ENCODE results near the gene SLITRK1.

The SLITRK1 gene

DNA sequence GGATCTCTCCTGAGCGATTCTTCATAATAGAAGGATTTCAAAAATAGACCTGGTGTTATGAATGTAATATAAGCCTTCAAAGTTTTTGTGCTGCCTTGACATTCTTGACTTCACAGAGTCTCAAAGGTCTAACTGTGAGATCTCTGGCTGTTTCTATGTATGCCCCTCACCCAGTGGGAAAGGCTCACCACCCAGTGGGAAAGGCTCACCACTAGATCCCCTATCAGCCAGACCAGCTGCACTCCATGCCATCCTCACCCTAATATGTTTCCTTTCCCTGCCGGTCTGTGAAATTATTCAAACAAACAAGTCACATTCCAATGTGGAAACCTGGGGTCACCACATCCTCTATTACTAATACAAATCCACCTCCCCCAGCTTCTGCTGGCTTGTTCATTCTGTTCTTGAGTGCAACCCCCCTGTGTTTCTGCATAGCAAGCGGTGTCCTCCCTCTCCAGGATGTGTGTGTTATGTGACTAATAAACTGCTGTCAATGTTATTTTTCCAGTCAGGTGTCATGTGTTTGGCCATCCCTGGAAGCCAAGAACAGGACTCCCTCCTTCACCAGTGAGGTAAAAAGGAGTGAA lies 13.8 kb upstream of the SLITRK1 start:
- TF ChIP-seq, protein P1, sequence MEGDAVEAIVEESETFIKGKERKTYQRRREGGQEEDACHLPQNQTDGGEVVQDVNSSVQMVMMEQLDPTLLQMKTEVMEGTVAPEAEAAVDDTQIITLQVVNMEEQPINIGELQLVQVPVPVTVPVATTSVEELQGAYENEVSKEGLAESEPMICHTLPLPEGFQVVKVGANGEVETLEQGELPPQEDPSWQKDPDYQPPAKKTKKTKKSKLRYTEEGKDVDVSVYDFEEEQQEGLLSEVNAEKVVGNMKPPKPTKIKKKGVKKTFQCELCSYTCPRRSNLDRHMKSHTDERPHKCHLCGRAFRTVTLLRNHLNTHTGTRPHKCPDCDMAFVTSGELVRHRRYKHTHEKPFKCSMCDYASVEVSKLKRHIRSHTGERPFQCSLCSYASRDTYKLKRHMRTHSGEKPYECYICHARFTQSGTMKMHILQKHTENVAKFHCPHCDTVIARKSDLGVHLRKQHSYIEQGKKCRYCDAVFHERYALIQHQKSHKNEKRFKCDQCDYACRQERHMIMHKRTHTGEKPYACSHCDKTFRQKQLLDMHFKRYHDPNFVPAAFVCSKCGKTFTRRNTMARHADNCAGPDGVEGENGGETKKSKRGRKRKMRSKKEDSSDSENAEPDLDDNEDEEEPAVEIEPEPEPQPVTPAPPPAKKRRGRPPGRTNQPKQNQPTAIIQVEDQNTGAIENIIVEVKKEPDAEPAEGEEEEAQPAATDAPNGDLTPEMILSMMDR (IDR thresholded peaks at IDR 0.05) = no peak

DNA sequence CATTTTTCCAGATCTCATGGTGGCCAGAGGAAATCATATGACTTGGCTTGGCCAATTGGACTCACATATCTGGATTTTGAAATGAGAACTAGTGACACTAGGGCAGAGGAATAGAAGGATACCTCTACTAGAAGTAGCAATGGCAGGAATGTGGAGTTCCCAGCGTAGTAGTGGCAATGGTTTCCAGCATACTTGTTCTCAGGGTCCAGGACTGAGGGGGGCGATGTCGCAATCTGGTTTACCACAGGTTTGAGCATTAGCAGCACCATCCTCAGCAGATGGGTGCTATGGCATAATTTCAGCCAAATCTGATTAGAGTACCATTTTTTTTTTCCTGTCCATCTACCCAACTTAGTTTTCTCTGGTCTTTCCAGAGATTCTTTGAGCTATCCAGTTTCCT lies 8.1 kb upstream of the SLITRK1 start:
- TF ChIP-seq, protein P1 (IDR thresholded peaks at IDR 0.05) = no peak

DNA sequence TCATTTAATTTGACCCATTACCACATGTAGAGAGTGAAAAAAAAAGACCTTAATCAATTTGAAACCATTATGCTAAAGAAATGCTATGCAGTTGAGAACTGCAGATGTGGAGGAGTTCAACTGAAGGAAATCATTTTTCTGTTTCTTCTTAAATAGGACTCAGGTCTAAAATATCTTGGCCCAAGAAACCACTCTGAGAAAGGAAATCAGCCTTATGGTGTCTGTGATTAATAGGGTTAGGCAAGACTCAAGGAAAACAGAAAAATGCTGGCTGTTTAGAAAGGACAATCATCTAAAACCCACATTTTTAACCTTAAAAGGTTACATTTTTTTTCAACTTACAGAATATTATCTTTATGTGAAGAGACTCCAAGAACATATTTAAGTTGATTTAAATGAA lies 1.9 kb upstream of the SLITRK1 start:
- TF ChIP-seq, protein P1 (IDR thresholded peaks at IDR 0.05) = no peak

DNA sequence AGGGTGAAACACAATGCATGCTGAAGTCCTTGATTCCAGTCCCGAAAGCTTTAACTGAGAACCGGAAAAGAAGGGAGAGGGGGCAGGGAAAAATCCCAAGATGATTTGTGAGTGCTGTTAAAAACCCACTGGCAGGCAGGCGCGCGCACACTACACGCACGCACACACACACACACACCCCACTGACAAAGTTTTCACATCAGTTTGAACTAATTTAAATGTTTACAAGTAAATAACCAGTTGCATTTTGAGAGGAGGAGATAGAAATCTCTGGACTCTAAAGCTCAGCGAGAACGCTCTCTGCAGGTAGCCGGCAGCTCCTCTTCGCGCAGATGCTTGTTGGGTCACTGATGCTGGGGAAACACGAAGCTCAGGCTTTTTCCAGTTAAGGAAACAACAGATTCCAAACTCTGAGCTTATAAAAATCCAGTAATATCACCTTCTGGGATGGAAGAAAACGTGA lies 818 bp upstream of the SLITRK1 start:
- TF ChIP-seq, protein P1 (IDR thresholded peaks at IDR 0.05) = no peak

DNA sequence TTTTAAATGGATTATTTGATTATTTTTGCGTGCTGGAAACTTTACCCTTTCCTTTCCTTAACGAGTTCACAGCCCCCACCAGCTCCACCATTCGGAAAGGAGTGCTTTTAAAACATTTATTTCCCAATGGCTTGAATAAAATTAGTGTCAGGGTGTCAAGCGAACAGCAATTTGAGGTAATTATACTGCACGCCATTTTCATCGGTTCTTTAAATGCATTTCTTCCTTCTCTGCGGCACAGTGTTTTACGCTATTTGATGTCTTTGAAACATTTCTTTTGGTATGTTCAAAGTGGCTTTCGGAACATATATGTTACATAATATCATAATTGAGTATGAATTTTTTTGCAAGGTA lies 309 bp upstream of the SLITRK1 start:
- TF ChIP-seq, protein P1 (IDR thresholded peaks at IDR 0.05) = no peak

DNA sequence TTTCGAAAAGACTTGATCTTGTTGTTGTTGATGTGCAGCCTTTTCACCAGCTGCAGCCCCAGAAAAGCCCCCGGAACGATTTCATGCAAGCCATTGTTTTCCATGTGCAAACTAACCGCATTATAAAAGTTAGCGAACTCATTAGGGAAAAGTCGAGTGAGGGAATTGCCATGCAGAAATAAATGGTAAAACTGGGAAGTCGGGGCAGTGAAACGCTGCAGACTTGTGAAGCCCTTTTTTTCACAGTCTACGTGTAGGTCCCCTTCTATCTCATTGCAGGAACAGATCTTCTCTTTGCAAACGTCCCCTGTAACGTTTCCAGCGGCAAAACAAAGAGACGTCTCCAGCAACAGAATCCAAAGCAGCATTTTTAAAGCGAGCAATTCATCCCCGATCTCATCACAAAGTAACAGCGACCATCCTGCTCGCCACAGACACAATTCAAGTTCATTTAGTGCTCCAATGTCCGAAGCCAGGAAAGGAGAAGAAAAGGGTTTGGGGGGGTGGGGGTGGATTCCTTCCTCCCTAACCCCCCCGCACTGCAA lies 1.1 kb downstream of the SLITRK1 start:
- TF ChIP-seq, protein P1 (IDR thresholded peaks at IDR 0.05) = no peak

DNA sequence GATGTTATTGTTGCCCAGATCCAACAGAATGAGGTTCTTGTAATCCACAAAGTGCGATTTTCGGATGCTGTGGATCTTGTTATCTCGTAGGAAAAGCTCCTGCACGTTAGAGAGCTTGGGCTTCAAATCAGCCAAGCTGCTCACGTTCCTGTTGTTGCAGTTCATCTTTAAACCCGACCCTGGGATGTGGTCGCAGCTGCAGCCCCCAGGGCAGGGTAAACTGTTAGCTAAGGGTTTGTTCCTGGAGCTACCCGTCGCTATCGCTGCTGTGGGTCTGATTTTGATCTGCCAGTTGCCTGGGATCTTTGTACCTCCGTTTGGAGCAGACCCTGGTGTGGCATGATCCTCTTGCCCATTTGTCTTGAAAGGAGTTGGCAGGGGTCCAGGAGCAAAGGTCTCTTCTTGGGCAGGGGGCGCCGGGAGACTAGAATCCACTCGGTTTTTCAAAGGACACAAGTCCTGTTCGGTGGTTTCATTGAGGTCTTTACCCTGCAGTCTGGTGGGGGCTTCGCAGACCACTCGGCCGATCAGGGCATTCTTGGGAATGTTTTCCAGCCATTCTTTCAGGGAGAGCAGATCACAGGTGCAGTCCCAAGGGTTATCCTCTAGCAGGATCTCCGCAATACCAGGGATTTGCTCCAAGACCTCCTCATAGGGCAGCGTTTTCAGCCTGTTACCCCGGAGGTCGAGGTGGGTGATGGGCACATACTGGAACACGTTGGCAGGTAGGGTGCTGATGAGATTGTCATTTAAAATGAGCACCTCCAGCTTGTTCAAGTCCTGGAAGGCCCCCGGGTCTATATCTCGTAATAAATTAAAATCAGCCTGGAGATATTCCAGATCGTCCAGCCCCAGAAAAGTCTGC lies 1.8 kb downstream of the SLITRK1 start:
- TF ChIP-seq, protein P1 (IDR thresholded peaks at IDR 0.05) = no peak
